HEK293 (cell line): Measurements from ENCODE around the gene LCORL.

Experiments
- CTCF ChIA-PET: fragments of 350-600 bp; formaldehyde crosslinking; extraction: SDS; loops from one replicate; lab custom pipeline; 2021; ENCODE audit warnings: antibody characterized with exemption; lab: Yijun Ruan, JAX
- POLR2A ChIA-PET: fragments of 300-600 bp; formaldehyde crosslinking; extraction: SDS; loops from one replicate; lab custom pipeline; 2020; ENCODE audit warnings: antibody characterized with exemption, inconsistent platforms; lab: Yijun Ruan, JAX
- H3K27ac ChIP-seq: fragments of 200-500 bp; sonication (Bioruptor generic); 2 replicates; pipeline ENCODE4 v1.5.1; 2014; ENCODE audit warnings: low read depth, low read length, control low read depth, inconsistent platforms; ENCODE audit errors: extremely low read depth
- H3K36me3 ChIP-seq, 2 experiments: fragments of 200-500 bp in 1 of 2; sonication (Bioruptor generic) in 1 of 2; 1 replicate in 1 of 2; 2 replicates in 1 of 2; pipeline ENCODE4 v1.5.1; 2014 to 2017; ENCODE audit warnings: inconsistent platforms in 2 of 2, low read length in 2 of 2; ENCODE audit not compliant: control insufficient read depth in 2 of 2, insufficient read depth in 1 of 2
- H3K4me1 ChIP-seq: fragments of 200-500 bp; sonication (Bioruptor generic); 2 replicates; pipeline ENCODE4 v1.5.1; 2014; ENCODE audit warnings: mild to moderate bottlenecking, low read length, inconsistent platforms; ENCODE audit not compliant: control insufficient read depth, insufficient read depth
- H3K4me3 ChIP-seq: 2 replicates; pipeline ENCODE4 v1.5.1; 2011; ENCODE audit warnings: low read depth, mild to moderate bottlenecking, control low read depth, low read length, moderate library complexity
- H3K9me3 ChIP-seq: fragments of 200-500 bp; sonication (Bioruptor generic); 2 replicates; pipeline ENCODE4 v1.5.1; 2014; ENCODE audit warnings: low read depth, low read length, inconsistent platforms; ENCODE audit not compliant: control insufficient read depth, insufficient read depth
- FEZF1 ChIP-seq: fragments of 450-650 bp; formaldehyde crosslinking; IDR thresholded peaks from 2 replicates; pipeline ENCODE4 v1.5.1; 2016; ENCODE audit warnings: missing biosample characterization, missing genetic modification characterization
- KLF10 ChIP-seq: fragments of 450-650 bp; IDR thresholded peaks from 2 replicates; pipeline ENCODE4 v1.5.1; 2018; ENCODE audit warnings: missing biosample characterization, mild to moderate bottlenecking, missing genetic modification characterization
- SP2 ChIP-seq: fragments of 450-650 bp; formaldehyde crosslinking; IDR thresholded peaks from 2 replicates; pipeline ENCODE4 v1.5.1; 2016; ENCODE audit warnings: missing biosample characterization, missing genetic modification characterization
- TRIM28 ChIP-seq: IDR thresholded peaks from 2 replicates; pipeline ENCODE4 v1.6.1; 2011; ENCODE audit warnings: low read length, control low read depth, borderline replicate concordance
- ZBTB21 ChIP-seq: fragments of 450-650 bp; formaldehyde crosslinking; IDR thresholded peaks from 2 replicates; pipeline ENCODE4 v1.5.1; 2017; ENCODE audit warnings: missing biosample characterization, missing genetic modification characterization
- ZNF114 ChIP-seq: fragments of 450-650 bp; formaldehyde crosslinking; IDR thresholded peaks from 2 replicates; pipeline ENCODE4 v1.5.0; 2017; ENCODE audit warnings: missing biosample characterization, missing genetic modification characterization
- ZNF19 ChIP-seq: fragments of 450-650 bp; formaldehyde crosslinking; IDR thresholded peaks from 2 replicates; pipeline ENCODE4; 2016; ENCODE audit warnings: missing biosample characterization, missing genetic modification characterization, low read depth
- ZNF366 ChIP-seq: fragments of 450-650 bp; formaldehyde crosslinking; conservative IDR thresholded peaks from 2 replicates; pipeline ENCODE4 v1.5.1; 2016; ENCODE audit warnings: missing biosample characterization, missing genetic modification characterization
- ZNF548 ChIP-seq: fragments of 450-650 bp; formaldehyde crosslinking; IDR thresholded peaks from 2 replicates; pipeline ENCODE4 v1.5.1; 2016; ENCODE audit warnings: missing biosample characterization, missing genetic modification characterization
- ZNF571 ChIP-seq: fragments of 450-650 bp; formaldehyde crosslinking; IDR thresholded peaks from 2 replicates; pipeline ENCODE4 v1.5.0; 2017; ENCODE audit warnings: missing biosample characterization, missing genetic modification characterization
- ZNF792 ChIP-seq: fragments of 450-650 bp; formaldehyde crosslinking; IDR thresholded peaks from 2 replicates; pipeline ENCODE4 v1.5.1; 2016; ENCODE audit warnings: missing biosample characterization, missing genetic modification characterization
- ZSCAN16 ChIP-seq: fragments of 450-650 bp; formaldehyde crosslinking; IDR thresholded peaks from 2 replicates; pipeline ENCODE4 v1.5.1; 2016; ENCODE audit warnings: missing biosample characterization, missing genetic modification characterization
- TF ChIP-seq, protein P1 (sequence below): fragments of 450-650 bp; formaldehyde crosslinking; IDR thresholded peaks from 2 replicates; pipeline ENCODE4 v1.5.1; 2017; ENCODE audit warnings: missing biosample characterization, missing genetic modification characterization
- TF ChIP-seq, protein P2 (sequence below): fragments of 450-650 bp; formaldehyde crosslinking; IDR thresholded peaks from 2 replicates; pipeline ENCODE4 v1.5.1; 2016; ENCODE audit warnings: missing biosample characterization, missing genetic modification characterization
- TF ChIP-seq, protein P3 (sequence below): fragments of 450-650 bp; formaldehyde crosslinking; IDR thresholded peaks from 2 replicates; pipeline ENCODE4 v1.5.1; 2017; ENCODE audit warnings: missing biosample characterization, missing genetic modification characterization
- TF ChIP-seq, protein P4 (sequence below): fragments of 450-650 bp; formaldehyde crosslinking; IDR thresholded peaks from 2 replicates; pipeline ENCODE4 v1.5.1; 2016; ENCODE audit warnings: missing biosample characterization, missing genetic modification characterization
- TF ChIP-seq, protein P5 (sequence below): fragments of 450-650 bp; formaldehyde crosslinking; IDR thresholded peaks from 2 replicates; pipeline ENCODE4 v1.5.1; 2016; ENCODE audit warnings: missing biosample characterization, missing genetic modification characterization
- TF ChIP-seq, protein P6 (sequence below): fragments of 450-650 bp; formaldehyde crosslinking; IDR thresholded peaks from 2 replicates; pipeline ENCODE4; 2016; ENCODE audit warnings: missing biosample characterization, missing genetic modification characterization

LCORL gene

DNA sequence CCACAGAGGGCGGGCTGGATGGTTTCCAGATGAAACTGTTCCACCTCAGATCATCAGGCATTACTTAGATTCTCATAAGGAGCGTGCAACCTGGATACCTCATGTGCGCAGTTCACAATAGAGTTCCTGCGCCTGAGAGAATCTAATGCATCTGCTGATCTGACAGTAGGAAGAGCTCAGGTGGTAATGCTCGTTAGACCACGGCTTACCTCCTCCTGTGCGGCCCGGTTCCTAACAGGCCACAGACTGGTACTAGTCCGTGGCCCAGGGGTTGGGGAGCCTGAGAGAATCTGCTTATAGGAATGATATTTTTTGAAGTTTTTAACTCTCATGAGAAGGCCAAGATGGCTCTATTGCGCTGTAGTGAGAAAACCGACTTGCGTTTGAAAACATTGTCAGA, 205.4 kb downstream of the LCORL start (continued):
- TF ChIP-seq, protein P1, sequence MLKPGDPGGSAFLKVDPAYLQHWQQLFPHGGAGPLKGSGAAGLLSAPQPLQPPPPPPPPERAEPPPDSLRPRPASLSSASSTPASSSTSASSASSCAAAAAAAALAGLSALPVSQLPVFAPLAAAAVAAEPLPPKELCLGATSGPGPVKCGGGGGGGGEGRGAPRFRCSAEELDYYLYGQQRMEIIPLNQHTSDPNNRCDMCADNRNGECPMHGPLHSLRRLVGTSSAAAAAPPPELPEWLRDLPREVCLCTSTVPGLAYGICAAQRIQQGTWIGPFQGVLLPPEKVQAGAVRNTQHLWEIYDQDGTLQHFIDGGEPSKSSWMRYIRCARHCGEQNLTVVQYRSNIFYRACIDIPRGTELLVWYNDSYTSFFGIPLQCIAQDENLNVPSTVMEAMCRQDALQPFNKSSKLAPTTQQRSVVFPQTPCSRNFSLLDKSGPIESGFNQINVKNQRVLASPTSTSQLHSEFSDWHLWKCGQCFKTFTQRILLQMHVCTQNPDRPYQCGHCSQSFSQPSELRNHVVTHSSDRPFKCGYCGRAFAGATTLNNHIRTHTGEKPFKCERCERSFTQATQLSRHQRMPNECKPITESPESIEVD (tag by site-specific recombination) = no peak
- TF ChIP-seq FEZF1 (tag by site-specific recombination) = no peak
- TF ChIP-seq ZNF571 (tag by site-specific recombination) = no peak
- no peak for TF ChIP-seq ZSCAN16
- TF ChIP-seq, all 188 proteins: peak for 0

DNA sequence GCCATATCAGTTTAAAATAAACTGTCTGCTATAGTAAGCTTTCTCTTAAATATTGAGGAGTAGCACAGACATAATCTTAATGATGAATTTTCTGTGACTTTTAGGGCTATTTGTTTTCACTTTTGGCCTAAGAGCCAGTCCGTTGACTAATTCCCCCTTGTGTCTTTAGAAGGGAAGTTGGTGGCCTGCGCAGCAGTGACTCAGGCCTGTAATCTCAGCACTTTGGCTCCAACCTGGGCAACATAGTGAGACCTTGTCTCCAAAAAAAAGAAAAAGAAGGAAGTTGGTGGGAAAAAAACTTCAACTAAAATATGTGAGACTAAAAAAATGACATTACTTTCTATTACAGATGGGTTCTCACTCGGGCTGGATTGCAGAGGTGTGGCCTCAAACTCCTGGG, 207.4 kb downstream of the LCORL start:
- H3K4me3 ChIP-seq = no peak overlapping the region
- TF ChIP-seq, protein P2, sequence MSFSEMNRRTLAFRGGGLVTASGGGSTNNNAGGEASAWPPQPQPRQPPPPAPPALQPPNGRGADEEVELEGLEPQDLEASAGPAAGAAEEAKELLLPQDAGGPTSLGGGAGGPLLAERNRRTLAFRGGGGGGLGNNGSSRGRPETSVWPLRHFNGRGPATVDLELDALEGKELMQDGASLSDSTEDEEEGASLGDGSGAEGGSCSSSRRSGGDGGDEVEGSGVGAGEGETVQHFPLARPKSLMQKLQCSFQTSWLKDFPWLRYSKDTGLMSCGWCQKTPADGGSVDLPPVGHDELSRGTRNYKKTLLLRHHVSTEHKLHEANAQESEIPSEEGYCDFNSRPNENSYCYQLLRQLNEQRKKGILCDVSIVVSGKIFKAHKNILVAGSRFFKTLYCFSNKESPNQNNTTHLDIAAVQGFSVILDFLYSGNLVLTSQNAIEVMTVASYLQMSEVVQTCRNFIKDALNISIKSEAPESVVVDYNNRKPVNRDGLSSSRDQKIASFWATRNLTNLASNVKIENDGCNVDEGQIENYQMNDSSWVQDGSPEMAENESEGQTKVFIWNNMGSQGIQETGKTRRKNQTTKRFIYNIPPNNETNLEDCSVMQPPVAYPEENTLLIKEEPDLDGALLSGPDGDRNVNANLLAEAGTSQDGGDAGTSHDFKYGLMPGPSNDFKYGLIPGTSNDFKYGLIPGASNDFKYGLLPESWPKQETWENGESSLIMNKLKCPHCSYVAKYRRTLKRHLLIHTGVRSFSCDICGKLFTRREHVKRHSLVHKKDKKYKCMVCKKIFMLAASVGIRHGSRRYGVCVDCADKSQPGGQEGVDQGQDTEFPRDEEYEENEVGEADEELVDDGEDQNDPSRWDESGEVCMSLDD (tag by site-specific recombination) = no peak
- TF ChIP-seq SP2 (tag by site-specific recombination) = no peak
- TF ChIP-seq TRIM28 = no peak
- TF ChIP-seq ZBTB21 (tag by site-specific recombination) = no peak
- TF ChIP-seq, protein P3, sequence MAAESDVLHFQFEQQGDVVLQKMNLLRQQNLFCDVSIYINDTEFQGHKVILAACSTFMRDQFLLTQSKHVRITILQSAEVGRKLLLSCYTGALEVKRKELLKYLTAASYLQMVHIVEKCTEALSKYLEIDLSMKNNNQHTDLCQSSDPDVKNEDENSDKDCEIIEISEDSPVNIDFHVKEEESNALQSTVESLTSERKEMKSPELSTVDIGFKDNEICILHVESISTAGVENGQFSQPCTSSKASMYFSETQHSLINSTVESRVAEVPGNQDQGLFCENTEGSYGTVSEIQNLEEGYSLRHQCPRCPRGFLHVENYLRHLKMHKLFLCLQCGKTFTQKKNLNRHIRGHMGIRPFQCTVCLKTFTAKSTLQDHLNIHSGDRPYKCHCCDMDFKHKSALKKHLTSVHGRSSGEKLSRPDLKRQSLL (tag by site-specific recombination) = no peak
- no peak for TF ChIP-seq ZNF114 (tag by site-specific recombination)
- TF ChIP-seq, protein P4, sequence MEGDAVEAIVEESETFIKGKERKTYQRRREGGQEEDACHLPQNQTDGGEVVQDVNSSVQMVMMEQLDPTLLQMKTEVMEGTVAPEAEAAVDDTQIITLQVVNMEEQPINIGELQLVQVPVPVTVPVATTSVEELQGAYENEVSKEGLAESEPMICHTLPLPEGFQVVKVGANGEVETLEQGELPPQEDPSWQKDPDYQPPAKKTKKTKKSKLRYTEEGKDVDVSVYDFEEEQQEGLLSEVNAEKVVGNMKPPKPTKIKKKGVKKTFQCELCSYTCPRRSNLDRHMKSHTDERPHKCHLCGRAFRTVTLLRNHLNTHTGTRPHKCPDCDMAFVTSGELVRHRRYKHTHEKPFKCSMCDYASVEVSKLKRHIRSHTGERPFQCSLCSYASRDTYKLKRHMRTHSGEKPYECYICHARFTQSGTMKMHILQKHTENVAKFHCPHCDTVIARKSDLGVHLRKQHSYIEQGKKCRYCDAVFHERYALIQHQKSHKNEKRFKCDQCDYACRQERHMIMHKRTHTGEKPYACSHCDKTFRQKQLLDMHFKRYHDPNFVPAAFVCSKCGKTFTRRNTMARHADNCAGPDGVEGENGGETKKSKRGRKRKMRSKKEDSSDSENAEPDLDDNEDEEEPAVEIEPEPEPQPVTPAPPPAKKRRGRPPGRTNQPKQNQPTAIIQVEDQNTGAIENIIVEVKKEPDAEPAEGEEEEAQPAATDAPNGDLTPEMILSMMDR = no peak
- TF ChIP-seq ZNF19 (tag by site-specific recombination) = no peak
- TF ChIP-seq, protein P5, sequence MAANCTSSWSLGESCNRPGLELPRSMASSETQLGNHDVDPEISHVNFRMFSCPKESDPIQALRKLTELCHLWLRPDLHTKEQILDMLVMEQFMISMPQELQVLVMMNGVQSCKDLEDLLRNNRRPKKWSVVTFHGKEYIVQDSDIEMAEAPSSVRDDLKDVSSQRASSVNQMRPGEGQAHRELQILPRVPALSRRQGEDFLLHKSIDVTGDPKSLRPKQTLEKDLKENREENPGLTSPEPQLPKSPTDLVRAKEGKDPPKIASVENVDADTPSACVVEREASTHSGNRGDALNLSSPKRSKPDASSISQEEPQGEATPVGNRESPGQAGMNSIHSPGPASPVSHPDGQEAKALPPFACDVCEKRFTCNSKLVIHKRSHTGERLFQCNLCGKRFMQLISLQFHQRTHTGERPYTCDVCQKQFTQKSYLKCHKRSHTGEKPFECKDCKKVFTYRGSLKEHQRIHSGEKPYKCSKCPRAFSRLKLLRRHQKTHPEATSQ (tag by site-specific recombination) = no peak
- no peak for TF ChIP-seq KLF10 (tag by site-specific recombination)
- TF ChIP-seq ZNF792 = no peak
- TF ChIP-seq, protein P6, sequence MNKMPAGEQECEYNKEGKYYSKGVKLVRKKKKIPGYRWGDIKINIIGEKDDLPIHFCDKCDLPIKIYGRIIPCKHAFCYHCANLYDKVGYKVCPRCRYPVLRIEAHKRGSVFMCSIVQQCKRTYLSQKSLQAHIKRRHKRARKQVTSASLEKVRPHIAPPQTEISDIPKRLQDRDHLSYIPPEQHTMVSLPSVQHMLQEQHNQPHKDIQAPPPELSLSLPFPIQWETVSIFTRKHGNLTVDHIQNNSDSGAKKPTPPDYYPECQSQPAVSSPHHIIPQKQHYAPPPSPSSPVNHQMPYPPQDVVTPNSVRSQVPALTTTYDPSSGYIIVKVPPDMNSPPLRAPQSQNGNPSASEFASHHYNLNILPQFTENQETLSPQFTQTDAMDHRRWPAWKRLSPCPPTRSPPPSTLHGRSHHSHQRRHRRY (tag by site-specific recombination) = no peak
- TF ChIP-seq ZNF366 = no peak
- no peak for TF ChIP-seq ZNF548 (tag by site-specific recombination)
- ChIA-PET POLR2A (no interaction called here), CTCF (no interaction called here)
- no peaks in the 10 kb centered on the region for H3K9me3 ChIP-seq
- H3K4me1 ChIP-seq = no peaks in the 10 kb centered on the region
- H3K36me3 ChIP-seq = peaks cover 12 to 56% of the 10 kb centered on the region in 2 experiments
- H3K27ac ChIP-seq = no peak overlapping the region
